BJ (cell line): ENCODE results near the gene HHIPL2. TPM values are rescaled to one million over a fixed set of nuclear protein-coding genes. Genes with fewer than 3 reads are reported as not detected.

Experiments
- CTCF ChIA-PET: fragments of 350-600 bp; formaldehyde crosslinking; extraction: SDS; loops from one replicate; lab custom pipeline; 2021; ENCODE audit warnings: antibody characterized with exemption, inconsistent platforms; lab: Yijun Ruan, JAX
- POLR2A ChIA-PET: fragments of 300-600 bp; sonication (Branson Sonifier 250); formaldehyde crosslinking; extraction: SDS; loops from one replicate; lab custom pipeline; 2021; ENCODE audit warnings: antibody characterized with exemption; lab: Charles Lee
- DNase-seq: peaks from one replicate; pipeline ENCODE4 v3.0.0-alpha.2; 2011; ENCODE audit warnings: low read depth
- H3K27me3 ChIP-seq: 2 replicates; pipeline ENCODE4 v1.6.0; 2011; ENCODE audit warnings: low read length; ENCODE audit not compliant: control insufficient read depth, insufficient read depth
- H3K36me3 ChIP-seq: 2 replicates; pipeline ENCODE4 v1.5.1; 2011; ENCODE audit warnings: low read length; ENCODE audit not compliant: control insufficient read depth, insufficient read depth
- H3K4me3 ChIP-seq: 2 replicates; pipeline ENCODE4 v1.5.1; 2011; ENCODE audit warnings: low read depth, mild to moderate bottlenecking, control low read depth, low read length
- polyA plus RNA-seq: library from polyadenylated mRNA; depleted of rRNA; stranded (reverse); fragments of >200 nt; gene quantifications from 2 replicates; pipeline ENCODE4 v1.2.3, GENCODE V29; 2011
- TF ChIP-seq, protein P1 (sequence below): IDR thresholded peaks from 2 replicates; pipeline ENCODE4 v1.5.1; 2011; ENCODE audit warnings: low read depth, mild to moderate bottlenecking, control low read depth, inconsistent platforms, low read length, moderate library complexity; ENCODE audit not compliant: insufficient read depth

HHIPL2 gene
- polyA plus RNA-seq, 1 experiment = 0.23 TPM

DNA sequence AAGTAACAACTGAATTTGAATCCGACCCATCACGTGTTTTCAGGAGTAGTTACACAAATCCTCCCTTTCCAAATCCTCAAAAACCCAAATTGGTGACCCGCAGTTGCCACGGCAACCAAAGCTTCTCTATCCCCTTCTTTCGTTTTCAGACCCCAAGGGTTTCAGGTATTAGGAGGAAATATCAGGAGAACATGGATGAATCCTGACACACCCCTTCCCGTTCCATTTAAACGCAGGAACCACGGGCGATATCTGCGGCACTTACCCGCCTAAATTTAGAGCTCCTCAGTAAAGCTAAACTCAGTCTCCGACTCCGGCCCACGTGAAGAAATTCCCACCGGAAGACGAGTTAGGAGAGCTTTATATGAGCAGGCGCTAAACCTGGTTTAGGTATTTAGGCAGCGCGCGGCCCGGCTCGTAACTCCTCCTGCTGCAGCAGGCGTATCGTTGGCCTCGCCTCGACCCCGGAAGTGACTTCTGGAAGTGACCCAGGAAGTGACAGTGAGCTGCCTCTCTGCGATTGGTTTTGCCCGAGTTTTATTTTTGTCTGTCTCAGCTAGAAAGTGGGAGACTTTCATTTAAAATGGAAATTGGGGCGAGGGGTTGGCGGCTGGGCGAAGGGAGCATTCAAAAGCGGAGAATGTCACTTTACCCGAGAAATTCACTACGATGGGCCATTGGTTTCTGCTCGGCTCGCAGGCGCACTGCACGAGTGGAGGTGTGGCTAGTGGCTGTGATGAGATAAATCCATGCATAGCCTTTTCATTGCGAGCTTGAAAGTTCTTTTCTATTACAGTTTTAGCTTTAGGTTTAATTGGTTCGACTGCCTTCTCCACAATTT lies 41.8 kb upstream of the HHIPL2 start, which contains the start of gene TAF1A:
TSS of gene TAF1A (minus strand) at position 472 of the 841 bp plus-strand sequence.
- TF ChIP-seq, protein P1, sequence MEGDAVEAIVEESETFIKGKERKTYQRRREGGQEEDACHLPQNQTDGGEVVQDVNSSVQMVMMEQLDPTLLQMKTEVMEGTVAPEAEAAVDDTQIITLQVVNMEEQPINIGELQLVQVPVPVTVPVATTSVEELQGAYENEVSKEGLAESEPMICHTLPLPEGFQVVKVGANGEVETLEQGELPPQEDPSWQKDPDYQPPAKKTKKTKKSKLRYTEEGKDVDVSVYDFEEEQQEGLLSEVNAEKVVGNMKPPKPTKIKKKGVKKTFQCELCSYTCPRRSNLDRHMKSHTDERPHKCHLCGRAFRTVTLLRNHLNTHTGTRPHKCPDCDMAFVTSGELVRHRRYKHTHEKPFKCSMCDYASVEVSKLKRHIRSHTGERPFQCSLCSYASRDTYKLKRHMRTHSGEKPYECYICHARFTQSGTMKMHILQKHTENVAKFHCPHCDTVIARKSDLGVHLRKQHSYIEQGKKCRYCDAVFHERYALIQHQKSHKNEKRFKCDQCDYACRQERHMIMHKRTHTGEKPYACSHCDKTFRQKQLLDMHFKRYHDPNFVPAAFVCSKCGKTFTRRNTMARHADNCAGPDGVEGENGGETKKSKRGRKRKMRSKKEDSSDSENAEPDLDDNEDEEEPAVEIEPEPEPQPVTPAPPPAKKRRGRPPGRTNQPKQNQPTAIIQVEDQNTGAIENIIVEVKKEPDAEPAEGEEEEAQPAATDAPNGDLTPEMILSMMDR = no peak
- Histone ChIP-seq H3K27me3 (no peaks in the 10 kb centered on the region), H3K36me3 (no peaks in the 10 kb centered on the region), H3K4me3 (peak within 1 kb of the TSS; percentile 59)
- peak; percentile 25 for DNase-seq
- CTCF ChIA-PET = interaction anchor here (1.0 to 1.9 kb wide), 3 partner anchors 43 to 125 kb away, joined by 3 to 4 read pairs (median 4); no protein-coding TSS in a partner anchor
- POLR2A ChIA-PET = interaction anchor here (0.8 kb wide), 1 partner anchor 124 kb away, joined by 3 read pairs; no protein-coding TSS in a partner anchor

DNA sequence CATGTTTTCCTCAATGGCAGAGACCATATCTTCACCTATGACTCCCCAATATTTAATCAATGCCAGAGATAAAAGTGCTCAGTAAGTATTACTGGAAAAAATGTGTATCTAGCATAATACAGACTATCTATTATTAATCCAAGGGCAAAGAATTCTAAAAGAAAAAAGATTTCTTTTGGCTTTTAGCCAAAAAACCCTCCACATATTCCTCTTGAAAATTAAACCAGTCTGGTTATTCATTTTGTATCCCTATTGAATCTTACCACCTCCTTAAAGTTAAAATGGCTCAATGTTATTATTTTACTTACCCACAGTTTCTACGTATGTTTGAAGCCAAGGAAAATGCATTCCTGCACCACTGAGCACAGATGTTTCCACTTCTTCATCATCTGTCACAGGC lies 40.2 kb upstream of the HHIPL2 start:
- CTCF ChIA-PET = no interaction called here
- Histone ChIP-seq H3K27me3 (no peaks in the 10 kb centered on the region), H3K4me3 (no peak overlapping the region), H3K36me3 (no peaks in the 10 kb centered on the region)
- POLR2A ChIA-PET = no interaction called here
- DNase-seq = no peak
- TF ChIP-seq, protein P1 = no peak

DNA sequence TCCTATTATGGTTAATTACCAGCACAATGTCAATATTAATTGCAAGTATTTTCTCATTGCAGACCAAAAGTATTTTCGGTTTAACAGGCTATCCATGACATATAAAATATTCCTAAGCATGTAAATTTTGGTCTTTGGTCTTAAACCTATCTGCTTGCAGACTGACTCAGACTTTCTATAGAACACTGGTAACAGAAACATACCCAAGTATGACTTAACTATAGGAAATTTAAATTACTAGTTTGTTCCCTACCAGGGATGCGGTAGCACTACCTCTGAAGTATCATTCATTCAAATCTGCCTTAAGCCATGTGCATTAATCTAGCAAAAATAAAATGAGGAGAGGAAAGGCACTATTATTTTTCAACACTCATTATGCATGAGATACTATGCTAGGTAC lies 38.9 kb upstream of the HHIPL2 start:
- CTCF ChIA-PET = no interaction called here
- no peak for DNase-seq
- POLR2A ChIA-PET = no interaction called here

GRCh38 chr1:222583079-222583478 lies 35.2 kb upstream of the HHIPL2 start:
- POLR2A ChIA-PET = no interaction called here
- TF ChIP-seq, protein P1 = no peak
- DNase-seq = no peak
- CTCF ChIA-PET = no interaction called here
- no peaks in the 10 kb centered on the region for H3K27me3 ChIP-seq
- H3K4me3 ChIP-seq = no peak overlapping the region
- peaks cover 2% of the 10 kb centered on the region for H3K36me3 ChIP-seq

More for the DNA sequence above, 38.9 kb upstream of the HHIPL2 start:
- Histone ChIP-seq H3K36me3 (peaks cover 2% of the 10 kb centered on the region), H3K27me3 (no peaks in the 10 kb centered on the region), H3K4me3 (no peak overlapping the region)
- TF ChIP-seq, protein P1 = no peak

DNA sequence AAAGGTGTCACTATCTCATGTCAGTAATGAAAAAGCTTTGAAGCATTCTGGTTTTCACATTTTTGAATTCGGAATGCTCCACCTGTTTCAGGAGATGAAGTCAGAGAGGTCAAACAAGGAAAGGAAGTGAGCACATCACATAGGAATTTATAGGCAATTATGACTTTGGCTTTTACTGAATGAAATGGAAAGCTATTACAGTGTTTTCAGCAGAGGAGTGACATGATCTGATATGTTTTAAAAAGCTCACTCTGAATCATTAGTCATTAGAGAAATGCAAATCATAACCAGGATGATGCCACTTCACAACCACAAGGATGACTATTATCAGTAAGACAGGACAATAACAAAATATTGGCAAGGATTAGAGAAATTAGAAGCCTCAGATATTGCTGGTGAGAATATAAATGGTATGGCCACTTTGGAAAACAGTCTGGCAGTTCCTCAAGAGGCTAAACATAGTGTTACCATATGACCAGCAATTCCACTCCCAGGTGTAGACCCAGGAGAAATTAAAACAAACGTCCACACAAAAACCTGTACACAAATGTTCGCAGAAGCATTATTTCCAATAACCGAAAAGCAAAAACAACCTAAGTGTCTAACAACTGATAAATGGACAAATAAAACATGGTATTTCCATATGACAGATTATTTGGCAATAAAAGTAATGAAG lies 34.3 kb upstream of the HHIPL2 start:
- POLR2A ChIA-PET = no interaction called here

More for the DNA sequence above, 34.3 kb upstream of the HHIPL2 start:
- H3K4me3 ChIP-seq = no peak overlapping the region
- TF ChIP-seq, protein P1 = no peak
- CTCF ChIA-PET = interaction anchor here (1.1 kb wide), 1 partner anchor 21 kb away, joined by 4 read pairs; no protein-coding TSS in a partner anchor
- H3K36me3 ChIP-seq = peaks cover 2% of the 10 kb centered on the region
- no peaks in the 10 kb centered on the region for H3K27me3 ChIP-seq
- peak; percentile 13 for DNase-seq
